GM10266 (cell line): Measurements from ENCODE around the gene C19orf85.

Experiments
- DNase-seq: peaks from one replicate; pipeline ENCODE4 v3.0.0; 2012; ENCODE audit errors: extremely low spot score
- CTCF ChIP-seq: IDR thresholded peaks from 2 replicates; pipeline ENCODE4 v1.5.1; 2012; ENCODE audit warnings: mild to moderate bottlenecking, low read depth; ENCODE audit not compliant: control insufficient read depth, insufficient read depth; ENCODE audit errors: missing control alignments

The C19orf85 gene

DNA sequence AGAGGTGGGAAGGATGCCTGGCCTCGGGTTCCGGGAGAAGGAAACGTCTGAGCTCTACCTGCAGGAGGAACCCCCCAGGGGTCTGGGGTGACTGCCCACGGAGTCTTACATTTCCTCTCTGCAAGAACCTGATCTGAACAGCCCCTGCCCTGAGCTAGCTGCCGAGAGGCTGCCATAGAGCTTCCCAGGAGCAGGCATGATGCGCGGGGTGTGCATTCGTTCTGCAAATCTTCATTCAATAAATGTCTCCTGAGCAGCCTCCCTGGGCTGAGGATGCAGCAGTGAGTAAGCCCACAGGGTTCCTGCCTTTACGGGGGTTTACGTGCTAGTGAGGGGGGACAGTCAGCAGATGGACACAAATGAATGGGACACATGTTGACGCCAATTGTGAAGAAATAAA, 19.9 kb downstream of the C19orf85 start:
- no peak for DNase-seq

GRCh38 chr19:55443824-55444480, 20.6 kb downstream of the C19orf85 start:
- no peak for DNase-seq
- TF ChIP-seq CTCF, result no peak

More for the DNA sequence above, 19.9 kb downstream of the C19orf85 start:
- no peak for TF ChIP-seq CTCF

GRCh38 chr19:55443045-55443823, 21.3 kb downstream of the C19orf85 start, which contains the start of gene SHISA7:
Gene SHISA7, minus strand, starts transcription at chr19:55443300. Its CDS starts 437 bp downstream, at chr19:55442863.
- TF ChIP-seq CTCF, result no peak
- DNase-seq, result no peak

GRCh38 chr19:55442372-55442961, 22.1 kb downstream of the C19orf85 start:
- no peak for TF ChIP-seq CTCF
- no peak for DNase-seq

DNA sequence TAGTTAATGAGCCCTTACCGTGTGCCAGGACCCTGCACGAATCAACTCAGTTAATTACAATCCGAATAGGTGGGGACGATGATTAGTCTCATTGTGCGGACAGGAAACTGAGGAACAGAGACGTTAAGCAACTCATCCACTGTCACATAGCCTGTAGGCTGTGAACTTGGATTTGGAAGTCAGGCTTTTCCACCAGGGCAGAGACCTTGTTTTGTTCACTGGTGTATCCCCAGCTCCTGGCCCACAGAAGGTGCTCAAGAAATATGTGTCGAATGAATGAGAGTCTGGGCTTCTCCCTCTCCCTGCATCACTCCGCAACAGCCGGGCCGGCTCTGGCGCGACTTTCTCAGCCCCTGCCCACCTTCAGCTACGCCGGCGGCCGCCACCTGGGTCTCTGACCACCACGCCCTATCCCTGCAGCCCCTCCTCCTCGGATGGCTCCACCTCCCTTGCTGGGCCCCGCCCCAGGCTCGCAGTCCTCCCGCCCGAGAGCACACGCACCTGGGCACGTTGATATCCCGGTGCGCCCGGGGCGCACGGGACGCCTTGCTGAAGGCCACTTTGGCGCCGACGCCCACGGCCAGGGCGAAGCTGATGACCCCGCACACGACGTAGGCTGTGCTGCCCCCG, 22.7 kb downstream of the C19orf85 start:
- no peak for DNase-seq
- TF ChIP-seq CTCF, result no peak

DNA sequence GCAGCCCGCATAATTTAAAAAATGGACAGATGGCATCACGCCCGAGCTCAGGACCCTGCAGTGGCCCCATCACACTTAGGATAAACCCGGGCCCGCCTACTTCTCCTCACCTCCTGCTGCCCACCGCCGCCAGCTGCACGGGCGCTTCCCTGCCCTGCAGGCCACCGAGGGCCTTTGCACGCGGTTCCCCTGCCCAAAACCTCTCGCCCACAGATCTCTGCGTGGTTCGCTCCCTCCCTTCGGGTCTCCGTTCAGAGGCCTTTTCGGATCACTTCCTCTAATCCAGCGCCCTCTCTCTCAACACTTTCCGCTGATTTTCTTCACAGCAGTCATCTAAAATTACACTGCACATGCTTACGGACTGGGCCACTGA, 23.2 kb downstream of the C19orf85 start:
- TF ChIP-seq CTCF, result no peak
- no peak for DNase-seq
